DOHH2 (cell line): ENCODE results near the gene DCLRE1C.

ENCODE experiments used
- CTCF ChIP-seq: fragments of 200-600 bp; sonication (generic); IDR thresholded peaks from one replicate; pipeline ENCODE4 v1.5.1; 2014; ENCODE audit warnings: antibody characterized with exemption, mild to moderate bottlenecking, low read depth, low read length; ENCODE audit not compliant: poor library complexity, severe bottlenecking
- EZH2phosphoT487 ChIP-seq: fragments of 200-600 bp; sonication (generic); IDR thresholded peaks from 2 replicates; pipeline ENCODE4 v1.6.1; 2017; ENCODE audit warnings: borderline replicate concordance, mild to moderate bottlenecking, antibody characterized with exemption, low read length, moderate library complexity, mixed read lengths

GRCh38 chr10:14916600-14916999 is 37.3 kb downstream of the DCLRE1C start:
- TF ChIP-seq CTCF (no peak), EZH2phosphoT487 (no peak)
